Activated CD8-positive, alpha-beta memory T cell treated with anti-CD3 and anti-CD28 coated beads, Interleukin-2, amount 10 ng/mL, durations not matched to agents 7 days and 5 days (primary cell): ENCODE data around the gene ZBTB38. TPM values are rescaled to one million over a fixed set of nuclear protein-coding genes. Genes with fewer than 3 reads are reported as not detected.
A peak's percentile ranks its signal among the peaks of the same experiment; 100 is the strongest.

Source experiments
- ATAC-seq: fragments of 150-1000 bp; cut with Tn5 transposase; one replicate; pipeline ENCODE4 v1.10.0; 2021; ENCODE audit warnings: moderate library complexity
- CTCF ChIA-PET: fragments of 350-600 bp; sonication (Branson Sonifier 250); formaldehyde crosslinking; loops from one replicate; lab custom pipeline; 2021; ENCODE audit warnings: antibody characterized with exemption; lab: Charles Lee
- DNase-seq: peaks from one replicate; pipeline ENCODE4 v3.0.0-alpha.2; 2020
- H3K27ac Mint-ChIP-seq: one replicate; pipeline ENCODE4 v1.8.0; 2021; ENCODE audit warnings: mild to moderate bottlenecking, mixed read lengths
- H3K27me3 Mint-ChIP-seq: one replicate; pipeline ENCODE4 v1.8.0; 2021; ENCODE audit warnings: mixed read lengths
- H3K36me3 Mint-ChIP-seq: one replicate; pipeline ENCODE4 v1.8.0; 2021; ENCODE audit warnings: mild to moderate bottlenecking, mixed read lengths
- H3K4me1 Mint-ChIP-seq: one replicate; pipeline ENCODE4 v1.8.0; 2021; ENCODE audit warnings: mixed read lengths
- H3K4me3 Mint-ChIP-seq: one replicate; pipeline ENCODE4 v1.8.0; 2021; ENCODE audit warnings: mild to moderate bottlenecking, moderate library complexity, mixed read lengths
- H3K9me3 Mint-ChIP-seq: one replicate; pipeline ENCODE4 v1.8.0; 2022; ENCODE audit warnings: low read depth, mixed read lengths
- total RNA-seq, 2 experiments: library from RNA; stranded (reverse); gene quantifications; one replicate each; pipeline ENCODE4 v1.2.3, GENCODE V29; 2021

ZBTB38 gene
- total RNA-seq, 2 experiments from 2014 or later = 42.5 to 49.4 TPM

- H3K36me3 Mint-ChIP-seq = peaks cover 4% of the 10 kb centered on the region
- DNase-seq = no peak
- peak overlapping the region; percentile 63 for H3K4me3 Mint-ChIP-seq
These were observed 7.3 kb upstream of the ZBTB38 start for GRCh38 chr3:141360888-141361598.

GRCh38 chr3:141362736-141363135 lies 5.6 kb upstream of the ZBTB38 start:
- no peaks in the 10 kb centered on the region for H3K27me3 Mint-ChIP-seq
- DNase-seq (no peak), ATAC-seq (no peak)
- no peak overlapping the region for H3K27ac Mint-ChIP-seq
- no peak overlapping the region for H3K4me3 Mint-ChIP-seq
- peaks cover 22% of the 10 kb centered on the region for H3K4me1 Mint-ChIP-seq
- peaks cover 2% of the 10 kb centered on the region for H3K9me3 Mint-ChIP-seq
- CTCF ChIA-PET = interaction anchor here (1.1 to 5.5 kb wide), 6 partner anchors 8 to 91 kb away, joined by 3 to 140 read pairs (median 37); no protein-coding TSS in a partner anchor
- peaks cover 4% of the 10 kb centered on the region for H3K36me3 Mint-ChIP-seq

More at GRCh38 chr3:141360888-141361598, 7.3 kb upstream of the ZBTB38 start:
- CTCF ChIA-PET = interaction anchor here (0.6 to 5.5 kb wide), 52 partner anchors 9 to 223 kb away, joined by 3 to 140 read pairs (median 5); partner anchors contain the start of gene PXYLP1
- Mint-ChIP-seq H3K27me3 (peaks cover 3% of the 10 kb centered on the region), H3K9me3 (peaks cover 2% of the 10 kb centered on the region), H3K4me1 (peaks cover 11% of the 10 kb centered on the region), H3K27ac (peak overlapping the region; percentile 75)
- ATAC-seq = peak; percentile 84

- H3K4me1 Mint-ChIP-seq = peaks cover 37% of the 10 kb centered on the region
These were observed 3.1 kb upstream of the ZBTB38 start for GRCh38 chr3:141365201-141365600.

GRCh38 chr3:141366285-141367037 lies 1.8 kb upstream of the ZBTB38 start:
- no peak overlapping the region for H3K4me3 Mint-ChIP-seq
- H3K4me1 Mint-ChIP-seq = peaks cover 33% of the 10 kb centered on the region
- H3K9me3 Mint-ChIP-seq = peaks cover 2% of the 10 kb centered on the region
- CTCF ChIA-PET = interaction anchor here (0.9 to 3.2 kb wide), 4 partner anchors 9 to 86 kb away, joined by 3 to 14 read pairs (median 4); no protein-coding TSS in a partner anchor
- H3K27me3 Mint-ChIP-seq = no peaks in the 10 kb centered on the region
- H3K36me3 Mint-ChIP-seq = peaks cover 4% of the 10 kb centered on the region
- ATAC-seq = no peak
- H3K27ac Mint-ChIP-seq = no peak overlapping the region
- no peak for DNase-seq

More at GRCh38 chr3:141365201-141365600, 3.1 kb upstream of the ZBTB38 start:
- Mint-ChIP-seq H3K4me3 (no peak overlapping the region), H3K27ac (no peak overlapping the region), H3K36me3 (peaks cover 4% of the 10 kb centered on the region), H3K27me3 (no peaks in the 10 kb centered on the region), H3K9me3 (peaks cover 2% of the 10 kb centered on the region)
- CTCF ChIA-PET = interaction anchor here (0.7 to 1.4 kb wide), 3 partner anchors 48 to 88 kb away, joined by 3 to 5 read pairs (median 4); no protein-coding TSS in a partner anchor
- no peak for ATAC-seq
- DNase-seq = no peak

GRCh38 chr3:141367038-141367730 lies 1.1 kb upstream of the ZBTB38 start:
- Mint-ChIP-seq H3K4me1 (peaks cover 37% of the 10 kb centered on the region), H3K4me3 (no peak overlapping the region), H3K27me3 (no peaks in the 10 kb centered on the region), H3K9me3 (peaks cover 2% of the 10 kb centered on the region), H3K27ac (no peak overlapping the region), H3K36me3 (peaks cover 4% of the 10 kb centered on the region)
- no peak for DNase-seq
- no peak for ATAC-seq
- CTCF ChIA-PET = interaction anchor here (0.6 to 3.2 kb wide), 4 partner anchors 8 to 85 kb away, joined by 4 to 14 read pairs (median 4); no protein-coding TSS in a partner anchor

GRCh38 chr3:141368925-141369794 lies 856 bp downstream of the ZBTB38 start:
- DNase-seq = no peak
- no peaks in the 10 kb centered on the region for H3K36me3 Mint-ChIP-seq
- no peak overlapping the region for H3K4me3 Mint-ChIP-seq
- CTCF ChIA-PET = interaction anchor here (0.6 to 5.2 kb wide), 20 partner anchors 8 to 454 kb away, joined by 3 to 43 read pairs (median 5); no protein-coding TSS in a partner anchor
- H3K9me3 Mint-ChIP-seq = no peaks in the 10 kb centered on the region
- H3K27me3 Mint-ChIP-seq = no peaks in the 10 kb centered on the region
- ATAC-seq = no peak
- no peak overlapping the region for H3K27ac Mint-ChIP-seq
- peaks cover 52% of the 10 kb centered on the region for H3K4me1 Mint-ChIP-seq

GRCh38 chr3:141370065-141370533 lies 1.8 kb downstream of the ZBTB38 start:
- peak; percentile 96 for ATAC-seq
- Mint-ChIP-seq H3K4me1 (peaks cover 61% of the 10 kb centered on the region), H3K9me3 (no peaks in the 10 kb centered on the region), H3K36me3 (no peaks in the 10 kb centered on the region), H3K27me3 (no peaks in the 10 kb centered on the region), H3K27ac (peak overlapping the region; percentile 52), H3K4me3 (no peak overlapping the region)
- DNase-seq = peak; percentile 85
- CTCF ChIA-PET = interaction anchor here (0.6 to 5.2 kb wide), 23 partner anchors 9 to 453 kb away, joined by 3 to 43 read pairs (median 5); no protein-coding TSS in a partner anchor

GRCh38 chr3:141371882-141372281 lies 3.6 kb downstream of the ZBTB38 start:
- H3K36me3 Mint-ChIP-seq = no peaks in the 10 kb centered on the region
- DNase-seq (no peak), ATAC-seq (no peak)
- H3K27ac Mint-ChIP-seq = peak overlapping the region; percentile 75
- no peaks in the 10 kb centered on the region for H3K9me3 Mint-ChIP-seq
- CTCF ChIA-PET = interaction anchor here (0.7 to 5.2 kb wide), 12 partner anchors 10 to 83 kb away, joined by 3 to 43 read pairs (median 6); no protein-coding TSS in a partner anchor
- peaks cover 73% of the 10 kb centered on the region for H3K4me1 Mint-ChIP-seq
- no peak overlapping the region for H3K4me3 Mint-ChIP-seq
- no peaks in the 10 kb centered on the region for H3K27me3 Mint-ChIP-seq

GRCh38 chr3:141372656-141373055 lies 4.4 kb downstream of the ZBTB38 start:
- CTCF ChIA-PET = interaction anchor here (0.7 to 5.2 kb wide), 13 partner anchors 11 to 366 kb away, joined by 3 to 43 read pairs (median 8); partner anchors contain the start of gene RNF7
- H3K27me3 Mint-ChIP-seq = no peaks in the 10 kb centered on the region
- peak overlapping the region; percentile 64 for H3K27ac Mint-ChIP-seq
- H3K4me3 Mint-ChIP-seq = no peak overlapping the region
- H3K36me3 Mint-ChIP-seq = no peaks in the 10 kb centered on the region
- ATAC-seq = no peak
- no peak for DNase-seq
- peaks cover 74% of the 10 kb centered on the region for H3K4me1 Mint-ChIP-seq
- H3K9me3 Mint-ChIP-seq = no peaks in the 10 kb centered on the region

GRCh38 chr3:141373232-141373631 lies 4.9 kb downstream of the ZBTB38 start:
- Mint-ChIP-seq H3K27ac (peak overlapping the region; percentile 26), H3K27me3 (no peaks in the 10 kb centered on the region), H3K4me3 (no peak overlapping the region), H3K9me3 (no peaks in the 10 kb centered on the region), H3K36me3 (no peaks in the 10 kb centered on the region), H3K4me1 (peaks cover 80% of the 10 kb centered on the region)
- CTCF ChIA-PET = interaction anchor here (0.6 to 5.2 kb wide), 11 partner anchors 11 to 365 kb away, joined by 3 to 43 read pairs (median 5); partner anchors contain the start of gene RNF7
- no peak for DNase-seq
- ATAC-seq = no peak

- ATAC-seq = no peak
- DNase-seq = no peak
- H3K36me3 Mint-ChIP-seq = peaks cover 3% of the 10 kb centered on the region
- CTCF ChIA-PET = interaction anchor here (0.6 to 5.2 kb wide), 7 partner anchors 10 to 79 kb away, joined by 4 to 43 read pairs (median 13); no protein-coding TSS in a partner anchor
- peaks cover 83% of the 10 kb centered on the region for H3K4me1 Mint-ChIP-seq
- no peaks in the 10 kb centered on the region for H3K27me3 Mint-ChIP-seq
- H3K4me3 Mint-ChIP-seq = no peak overlapping the region
- no peaks in the 10 kb centered on the region for H3K9me3 Mint-ChIP-seq
- peak overlapping the region; percentile 17 for H3K27ac Mint-ChIP-seq
These were observed 5.6 kb downstream of the ZBTB38 start for GRCh38 chr3:141373768-141374526.
